ENCODE results near the gene TMEM30B.

The TMEM30B gene

GRCh38 chr14:61298824-61299223 is 17.7 kb upstream of the TMEM30B start:
- DNase-seq, result no peak

DNA sequence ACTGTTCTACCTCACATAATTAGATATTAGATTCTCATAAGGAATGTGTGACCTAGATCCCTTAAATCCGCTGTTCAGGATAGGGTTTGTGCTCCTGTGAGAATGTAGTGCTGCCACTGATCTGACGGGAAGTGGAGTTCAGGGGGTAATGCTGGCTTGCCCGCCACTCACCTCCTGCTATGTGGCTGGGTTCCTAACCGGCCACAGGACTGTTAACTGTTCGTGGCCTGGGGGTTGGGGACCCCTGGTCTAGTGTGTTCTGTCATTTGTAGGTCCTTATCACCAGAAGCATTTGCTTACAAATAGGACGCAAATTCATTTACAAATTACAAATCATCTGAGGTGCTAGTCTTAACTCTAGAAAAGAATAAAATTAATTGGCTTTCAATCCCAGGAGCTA is 16.4 kb upstream of the TMEM30B start:
- no peak for DNase-seq

DNA sequence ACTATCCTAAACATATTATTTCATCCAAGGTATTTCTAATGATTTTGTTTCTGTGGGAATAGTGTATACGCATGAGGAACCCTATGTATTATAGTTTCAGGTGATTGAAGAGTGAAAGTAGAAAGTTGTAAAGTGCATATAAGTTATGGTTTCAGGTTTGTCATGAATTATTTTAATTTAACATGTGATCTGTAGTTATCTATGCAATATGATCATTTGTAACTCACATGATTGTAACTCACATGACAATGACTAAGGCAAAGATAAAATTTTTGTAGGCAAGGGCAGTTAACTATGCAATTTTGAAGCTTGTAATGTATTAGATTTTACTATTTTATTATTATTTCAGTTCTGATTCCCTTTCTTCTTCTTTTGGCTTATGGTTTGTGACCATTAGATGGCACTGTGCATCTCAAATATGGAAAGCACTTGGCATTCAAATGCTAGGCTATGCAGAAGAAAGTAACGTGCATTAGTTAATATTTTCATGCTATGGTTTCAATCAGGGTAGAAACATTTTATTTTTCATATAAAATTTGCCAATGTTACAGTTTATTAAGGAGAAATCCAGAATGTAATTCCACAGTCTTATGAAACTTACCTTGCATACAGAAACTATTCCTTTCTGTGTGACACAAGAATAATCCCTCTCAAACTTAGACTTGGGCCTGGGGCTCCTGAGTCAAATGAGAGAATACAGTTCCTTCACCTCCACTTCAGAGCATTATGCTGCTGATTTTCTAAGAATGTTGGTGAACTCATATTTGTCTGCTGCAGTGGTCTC is 15.8 kb upstream of the TMEM30B start:
- DNase-seq, result no peak

- no peak for DNase-seq
Observed at GRCh38 chr14:61296151-61296550, 15.0 kb upstream of the TMEM30B start.

DNA sequence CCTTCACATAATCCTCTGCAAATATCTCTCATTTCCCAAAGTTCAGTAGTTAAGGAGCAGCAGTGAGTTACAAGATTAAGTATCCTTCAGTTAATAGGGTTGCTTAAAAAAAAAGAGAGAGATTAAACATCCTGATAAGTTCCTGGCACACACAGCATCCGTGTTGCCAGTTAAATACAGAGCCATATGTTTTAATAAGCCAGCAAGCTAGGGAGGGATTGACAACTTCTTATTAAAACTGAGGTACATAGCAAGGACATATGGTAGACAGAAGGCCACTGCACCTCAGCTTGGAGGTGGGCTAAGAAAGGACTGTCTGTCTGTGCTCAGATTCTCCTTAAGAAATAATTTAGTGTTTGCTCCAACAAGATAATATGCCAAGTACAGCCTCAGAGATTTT is 9.6 kb upstream of the TMEM30B start:
- DNase-seq, result no peak

GRCh38 chr14:61288720-61289119 is 7.6 kb upstream of the TMEM30B start:
- DNase-seq, result no peak

DNA sequence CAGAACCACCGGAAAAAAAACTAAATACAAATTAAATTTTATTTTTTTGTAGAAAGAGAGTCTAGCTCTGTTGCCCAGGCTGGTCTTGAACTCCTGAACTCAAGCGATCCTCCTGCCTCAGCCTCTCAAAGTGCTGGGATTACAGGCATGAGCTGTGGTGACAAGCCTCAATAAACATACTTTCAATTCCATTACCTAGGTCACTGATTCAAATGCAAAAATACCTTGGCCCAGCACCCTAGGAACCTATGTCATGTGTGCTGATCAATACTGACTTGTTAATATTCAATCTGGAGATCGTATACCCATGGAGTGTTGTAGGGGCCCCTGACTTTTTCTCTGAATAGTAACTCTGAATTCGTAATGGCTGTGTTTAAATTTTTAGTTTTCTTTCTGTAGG is 7.1 kb upstream of the TMEM30B start:
- no peak for DNase-seq

DNA sequence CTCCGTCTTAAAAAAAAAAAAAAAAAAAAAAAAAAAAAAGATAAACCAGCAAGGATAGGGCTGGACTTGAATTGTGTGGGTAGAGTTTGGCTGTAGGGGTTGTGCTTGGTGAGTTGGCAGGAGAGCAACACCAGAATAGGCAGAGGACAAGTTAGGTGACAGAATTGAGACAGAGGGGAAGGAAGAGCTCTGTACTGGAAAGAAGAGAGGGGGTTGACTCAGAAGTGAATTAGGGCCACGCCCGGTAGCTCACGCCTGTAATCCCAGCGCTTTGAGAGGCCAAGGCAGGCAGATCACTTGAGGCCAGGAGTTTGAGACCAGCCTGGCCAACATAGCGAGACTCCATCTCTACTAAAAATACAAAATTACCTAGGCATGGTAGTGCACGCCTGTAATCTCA is 6.1 kb upstream of the TMEM30B start:
- no peak for DNase-seq

DNA sequence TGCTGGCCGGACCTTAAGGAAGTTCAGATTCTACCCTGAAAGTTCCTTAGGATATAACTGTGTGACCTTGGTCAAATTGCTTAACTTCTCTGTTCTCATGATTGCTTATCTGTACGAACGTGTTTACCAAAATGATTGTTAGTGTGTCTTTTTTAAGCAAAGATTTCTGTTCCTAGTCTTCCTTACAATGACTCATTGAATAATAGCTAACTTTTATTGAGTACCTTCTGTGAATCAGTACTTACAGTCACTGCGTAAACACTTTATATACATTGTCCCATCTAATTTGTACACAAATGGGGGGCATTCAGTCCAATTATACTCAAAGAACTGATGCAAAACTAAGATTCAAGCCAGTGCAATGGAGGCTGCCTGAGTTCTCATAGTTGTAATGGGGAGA is 4.2 kb upstream of the TMEM30B start:
- DNase-seq, result no peak

GRCh38 chr14:61284001-61284400 is 2.9 kb upstream of the TMEM30B start:
- DNase-seq, result no peak

DNA sequence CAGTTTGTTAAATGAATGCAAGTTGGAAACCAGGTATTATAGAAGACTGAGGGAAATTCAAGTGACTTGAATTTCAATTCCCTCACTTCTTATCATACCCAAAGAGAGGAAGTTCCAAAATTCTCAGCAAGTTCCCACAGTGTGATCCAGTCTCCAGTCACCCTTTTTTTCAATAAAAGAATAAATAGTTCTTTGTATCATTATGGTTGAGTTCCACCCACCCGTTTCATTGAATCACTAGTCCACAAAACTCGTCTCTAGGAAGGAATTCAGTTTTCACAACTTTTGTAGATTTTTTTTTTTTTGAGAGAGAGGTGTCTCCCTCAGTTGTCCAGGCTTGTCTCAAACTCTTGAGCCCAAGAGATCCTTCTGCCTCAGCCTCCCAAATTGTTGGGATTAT is 1.6 kb upstream of the TMEM30B start:
- no peak for DNase-seq

DNA sequence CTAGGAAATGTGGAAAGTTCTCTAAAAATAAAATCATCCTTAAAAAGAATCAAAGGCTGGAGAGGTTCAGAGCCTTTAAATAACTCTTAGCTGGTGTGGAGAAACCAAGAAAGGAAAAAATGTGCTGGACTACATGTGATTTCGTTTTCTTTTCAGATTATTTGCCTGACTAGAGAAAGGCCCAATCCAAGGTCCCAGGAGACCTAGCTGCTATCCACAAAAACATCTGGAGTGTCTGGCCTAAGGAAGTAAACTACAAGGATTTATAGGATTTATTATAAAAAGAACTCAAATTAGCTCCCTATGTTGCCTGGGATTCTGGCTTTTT is 774 bp upstream of the TMEM30B start:
- DNase-seq, result no peak

DNA sequence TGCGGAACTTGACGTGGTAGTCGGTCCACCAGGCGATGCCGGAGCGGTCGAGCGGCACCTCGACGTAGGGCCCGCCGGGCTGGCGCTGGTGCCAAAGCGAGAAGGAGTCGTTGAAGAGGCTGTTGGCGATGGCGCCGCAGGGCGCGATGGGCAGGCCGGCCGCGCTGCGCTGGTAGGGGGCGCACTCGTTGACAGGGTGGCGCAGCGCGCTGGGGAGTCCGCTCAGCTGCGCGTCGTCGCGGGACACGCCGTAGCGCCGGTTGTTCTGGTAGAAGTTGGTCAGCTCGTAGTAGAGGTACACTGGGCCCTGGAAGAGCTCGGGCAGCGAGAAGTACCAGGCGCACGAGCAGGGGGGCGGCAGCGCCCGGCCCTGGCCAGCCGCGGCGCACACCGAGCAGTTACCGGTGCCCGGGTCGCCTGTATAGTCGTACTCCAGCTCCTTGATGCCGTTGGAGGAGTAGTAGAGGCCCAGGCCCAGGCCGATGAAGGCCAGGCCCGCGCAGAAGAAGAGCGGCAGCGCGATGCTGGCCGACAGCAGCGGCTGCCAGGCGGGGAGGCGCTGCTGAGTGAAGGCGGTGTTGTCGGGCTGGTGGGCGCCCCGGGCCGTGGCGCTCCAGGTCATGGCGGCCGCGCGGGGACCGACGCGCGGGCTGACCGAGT is 482 bp downstream of the TMEM30B start:
- DNase-seq, result peak; percentile 76

DNA sequence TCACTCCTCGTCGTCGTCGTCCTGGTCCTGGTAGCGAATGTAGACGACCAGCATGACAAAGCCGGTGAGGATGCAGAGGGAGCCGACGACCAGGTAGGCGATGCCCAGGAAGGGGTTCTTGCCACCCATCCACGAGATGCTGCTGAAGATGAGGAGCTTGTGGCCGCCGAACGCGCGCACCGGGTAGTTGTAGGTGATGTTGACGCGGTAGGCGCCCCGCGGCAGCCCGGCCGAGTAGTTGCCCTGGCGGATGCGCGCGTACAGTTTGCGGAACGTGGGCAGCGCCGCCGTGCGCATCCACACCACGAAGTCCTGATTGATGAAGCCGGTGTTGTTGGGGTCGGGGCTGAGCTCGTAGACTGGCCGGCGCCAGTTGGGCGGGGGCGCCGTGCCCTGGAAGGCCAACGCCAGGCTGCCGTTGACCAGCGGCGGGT is 1.0 kb downstream of the TMEM30B start:
- no peak for DNase-seq

- DNase-seq, result no peak
Observed at GRCh38 chr14:61279082-61279481, 2.1 kb downstream of the TMEM30B start.

DNA sequence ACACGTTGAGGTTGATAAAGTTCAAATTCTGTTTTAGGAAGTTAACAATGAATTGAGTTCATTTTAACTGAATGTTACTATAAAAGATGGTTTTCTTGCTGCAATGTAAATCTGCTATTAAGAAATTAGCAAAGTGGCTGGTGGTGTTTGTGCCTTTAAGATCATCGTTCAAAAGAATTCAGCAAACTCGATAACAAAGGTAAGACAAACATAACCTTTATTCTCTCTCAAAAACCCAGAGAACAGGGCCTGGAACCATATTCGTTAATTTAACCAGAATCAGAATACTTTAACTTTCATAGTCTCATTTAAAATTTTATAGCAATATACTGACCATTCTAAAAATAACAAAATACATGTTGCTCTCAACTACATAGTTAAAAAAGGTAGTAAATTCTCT is 3.4 kb downstream of the TMEM30B start:
- no peak for DNase-seq

GRCh38 chr14:61277232-61277631 is 3.9 kb downstream of the TMEM30B start:
- DNase-seq, result no peak

DNA sequence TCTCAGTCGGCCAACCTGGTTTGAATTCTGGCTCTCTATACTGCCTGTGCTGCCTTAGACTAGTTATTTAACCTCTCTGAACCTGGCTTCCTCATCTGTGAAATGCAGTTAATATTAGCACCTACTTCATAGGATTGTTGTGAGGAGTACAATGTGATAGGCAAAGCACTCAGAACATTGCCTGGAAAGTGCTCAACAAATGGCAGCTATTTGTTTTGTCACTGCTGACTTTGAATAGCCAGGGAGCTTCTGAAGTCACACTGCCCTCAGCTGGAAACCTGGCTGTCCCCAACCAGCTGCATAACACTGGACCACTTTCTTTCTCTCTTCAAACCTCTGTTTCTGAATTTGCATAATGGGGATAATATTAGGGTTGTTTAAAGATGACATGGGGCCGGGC is 9.6 kb downstream of the TMEM30B start:
- no peak for DNase-seq

DNA sequence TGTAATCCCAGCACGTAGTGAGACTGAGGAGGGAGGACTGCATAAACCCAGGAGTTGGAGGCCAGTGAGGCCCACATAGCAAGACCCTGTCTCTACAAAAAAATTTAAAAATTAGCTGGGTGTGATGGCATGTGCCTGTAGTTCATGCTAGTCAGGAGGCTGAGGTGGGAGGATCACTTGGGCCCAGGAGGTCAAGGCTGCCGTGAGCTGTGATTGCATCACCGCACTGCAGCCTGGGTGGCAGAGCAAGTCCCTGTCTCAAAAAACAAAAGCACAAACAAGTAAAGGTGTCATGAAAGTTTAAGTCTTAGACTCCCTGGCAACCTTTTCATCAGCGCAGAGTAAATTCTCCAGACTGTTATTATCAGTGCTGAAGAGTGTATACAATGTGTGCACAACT is 10.4 kb downstream of the TMEM30B start:
- DNase-seq, result no peak

- peak; percentile 56 for DNase-seq
Observed at GRCh38 chr14:61269321-61270083, 11.6 kb downstream of the TMEM30B start.

- DNase-seq, result no peak
Observed at GRCh38 chr14:61268812-61269211, 12.3 kb downstream of the TMEM30B start.

DNA sequence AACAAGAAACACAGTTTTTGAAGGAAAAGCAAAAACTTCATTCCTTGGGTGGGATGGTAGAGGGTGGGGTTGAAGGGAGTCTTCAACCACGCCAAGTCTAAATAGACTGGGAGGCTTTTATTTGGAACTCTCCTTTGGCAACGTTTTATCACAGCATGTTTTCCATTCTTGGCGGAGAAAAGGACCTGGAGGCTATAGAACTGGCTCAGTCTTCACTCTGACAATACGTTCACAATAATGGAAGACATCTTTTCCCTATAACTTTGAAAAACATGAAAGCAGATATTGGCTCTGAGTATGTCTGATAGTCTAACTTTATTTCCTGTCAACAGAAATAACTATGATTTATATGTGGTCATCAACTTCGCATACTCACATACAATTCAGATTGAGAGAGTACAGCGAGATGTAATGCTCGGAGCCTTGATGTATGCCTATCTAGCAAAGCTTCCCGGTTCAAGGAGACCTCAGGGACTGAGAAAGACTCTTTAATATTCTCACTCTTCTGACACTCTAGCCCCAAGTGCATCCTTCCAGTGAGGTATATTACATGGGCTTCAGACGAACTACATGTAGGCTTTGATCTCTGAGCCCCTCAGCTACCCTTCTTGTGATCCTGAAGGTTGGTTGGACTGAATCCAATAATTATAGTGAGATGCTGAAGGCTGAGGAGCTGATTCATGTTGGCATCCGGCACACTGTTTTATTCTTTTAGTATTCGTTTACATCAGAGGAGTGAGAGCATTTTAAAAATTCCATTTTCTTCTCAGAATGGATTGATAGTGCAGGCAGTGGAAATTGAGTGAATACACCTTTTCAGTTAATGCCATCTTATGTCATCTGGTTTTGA is 14.0 kb downstream of the TMEM30B start:
- no peak for DNase-seq

DNA sequence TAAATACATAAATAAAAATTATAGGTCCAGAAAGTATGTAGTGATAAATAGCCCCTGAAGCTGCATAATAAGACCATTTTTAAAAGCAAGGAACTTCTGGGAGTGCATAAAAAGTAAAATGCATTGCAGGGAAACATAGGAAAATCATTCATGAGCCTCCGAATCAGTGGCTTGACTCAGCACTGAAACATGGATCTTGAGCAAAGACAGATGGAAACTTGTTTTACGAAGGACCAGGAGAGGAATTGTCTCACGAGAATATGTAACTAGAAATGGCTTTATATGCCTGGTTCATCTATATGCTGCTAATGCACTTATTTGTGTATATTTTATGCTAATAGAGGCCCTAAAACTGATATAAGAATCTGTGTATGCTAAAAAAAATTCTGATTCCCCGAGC is 14.7 kb downstream of the TMEM30B start:
- DNase-seq, result no peak
